HG03045 (cell line): ENCODE data around the gene RPF1.
"Not testable (repeated sequence)": the region's sequence is repeated elsewhere in the genome, so short reads cannot be mapped to it uniquely, and the experiment has no call there.

Source experiments
- ATAC-seq: cut with Tn5 transposase; IDR thresholded peaks from one replicate; pipeline ENCODE4 v1.9.1; 2021; ENCODE audit warnings: mild to moderate bottlenecking, moderate library complexity; ENCODE audit not compliant: unreplicated experiment

Gene RPF1, protein sequence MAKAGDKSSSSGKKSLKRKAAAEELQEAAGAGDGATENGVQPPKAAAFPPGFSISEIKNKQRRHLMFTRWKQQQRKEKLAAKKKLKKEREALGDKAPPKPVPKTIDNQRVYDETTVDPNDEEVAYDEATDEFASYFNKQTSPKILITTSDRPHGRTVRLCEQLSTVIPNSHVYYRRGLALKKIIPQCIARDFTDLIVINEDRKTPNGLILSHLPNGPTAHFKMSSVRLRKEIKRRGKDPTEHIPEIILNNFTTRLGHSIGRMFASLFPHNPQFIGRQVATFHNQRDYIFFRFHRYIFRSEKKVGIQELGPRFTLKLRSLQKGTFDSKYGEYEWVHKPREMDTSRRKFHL

GRCh38 chr1:84478876-84479868, at the start of gene RPF1:
Gene RPF1, plus strand, starts transcription at chr1:84479266. Its CDS starts 16 bp downstream, at chr1:84479282.
- ATAC-seq: peak; percentile 98

DNA sequence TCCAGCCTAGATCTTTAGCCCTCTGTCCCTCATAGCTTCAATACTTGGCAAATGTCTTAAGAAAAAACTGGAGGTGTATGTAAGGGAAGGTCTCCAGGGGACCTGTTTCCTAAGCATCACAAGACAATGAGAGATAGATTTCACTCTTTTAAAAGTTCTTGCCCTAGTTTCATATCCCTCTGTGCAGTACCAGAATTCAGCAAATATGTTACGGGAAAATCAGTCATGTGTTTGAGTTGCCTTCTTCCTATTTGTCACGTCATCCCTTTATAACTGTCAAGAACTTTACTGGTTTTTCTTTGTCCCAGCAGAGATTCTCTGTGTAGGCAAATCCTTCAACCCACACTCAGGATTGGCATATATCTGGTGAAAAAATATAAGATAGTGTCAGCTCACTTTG, 48.5 kb upstream of the RPF1 start:
- no peak for ATAC-seq

DNA sequence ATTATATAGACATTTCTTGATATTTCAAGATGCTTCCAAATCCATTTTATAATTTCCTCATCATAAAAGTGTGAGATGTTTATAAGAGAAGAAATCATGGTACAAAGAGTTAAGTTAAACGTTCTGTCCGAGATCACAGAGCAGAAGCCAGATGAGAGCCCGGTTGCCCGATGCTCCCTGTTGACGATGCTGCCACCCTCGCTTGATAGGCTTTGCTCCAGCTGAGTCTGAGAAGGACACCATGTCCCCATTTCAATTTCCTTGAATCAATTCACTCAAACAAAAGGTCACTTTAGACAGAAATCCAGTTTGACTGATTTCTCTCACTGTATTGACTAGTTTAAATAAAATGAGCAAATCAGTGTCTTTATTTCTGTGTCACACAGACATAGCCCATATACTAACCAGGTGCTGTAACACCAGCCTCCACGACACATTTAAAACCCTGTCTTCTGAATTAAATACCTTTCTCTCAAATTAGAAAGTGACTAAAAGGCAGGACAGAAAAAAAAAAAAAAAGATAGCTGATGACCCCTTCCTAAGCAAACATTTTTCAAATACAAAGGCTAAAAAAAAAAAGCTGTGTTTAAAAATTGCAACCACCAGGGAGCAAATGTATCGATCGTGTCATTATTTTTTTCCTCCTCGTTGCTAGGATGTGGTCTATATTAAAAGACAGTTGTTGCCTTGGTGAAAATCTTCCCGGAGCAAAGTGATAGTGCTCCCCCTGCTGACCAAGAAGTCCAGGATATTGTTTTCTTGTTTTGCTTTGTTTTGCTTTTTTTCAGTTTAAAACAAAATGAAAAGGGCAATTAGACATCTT, 45.6 kb upstream of the RPF1 start:
- ATAC-seq: no peak

DNA sequence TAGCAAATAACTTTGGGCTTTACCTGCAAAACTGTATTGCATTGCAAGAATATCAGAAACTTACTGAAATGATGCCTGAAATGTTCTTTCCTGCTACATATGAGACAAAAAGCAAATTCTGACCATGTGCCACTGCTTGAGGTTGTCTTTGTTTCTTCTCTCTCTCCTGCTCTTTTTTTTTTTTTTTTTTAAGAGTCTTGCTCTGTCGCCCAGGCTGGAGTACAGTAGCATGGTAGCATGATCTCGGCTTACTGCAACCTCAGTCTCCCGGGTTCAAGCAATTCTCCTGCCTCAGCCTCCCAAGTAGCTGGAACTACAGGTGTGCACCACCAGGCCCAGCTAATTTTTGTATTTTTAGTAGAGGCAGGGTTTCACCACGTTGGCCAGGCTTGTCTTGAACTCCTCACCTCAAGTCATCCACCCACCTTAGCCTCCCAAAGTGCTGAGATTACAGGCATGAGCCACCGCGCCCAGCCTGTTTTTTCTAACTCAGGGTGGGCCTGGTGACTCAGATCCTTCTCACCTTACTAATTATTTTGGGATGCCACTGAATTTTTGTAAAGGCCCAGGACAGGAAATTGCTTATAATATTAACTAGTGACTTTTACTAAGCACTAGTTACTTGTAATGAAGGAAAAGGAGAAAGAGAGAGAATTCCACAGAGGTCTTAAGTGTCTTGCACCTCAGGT, 44.8 kb upstream of the RPF1 start:
- ATAC-seq: no peak

GRCh38 chr1:84434801-84435549, 44.1 kb upstream of the RPF1 start:
- no peak for ATAC-seq

DNA sequence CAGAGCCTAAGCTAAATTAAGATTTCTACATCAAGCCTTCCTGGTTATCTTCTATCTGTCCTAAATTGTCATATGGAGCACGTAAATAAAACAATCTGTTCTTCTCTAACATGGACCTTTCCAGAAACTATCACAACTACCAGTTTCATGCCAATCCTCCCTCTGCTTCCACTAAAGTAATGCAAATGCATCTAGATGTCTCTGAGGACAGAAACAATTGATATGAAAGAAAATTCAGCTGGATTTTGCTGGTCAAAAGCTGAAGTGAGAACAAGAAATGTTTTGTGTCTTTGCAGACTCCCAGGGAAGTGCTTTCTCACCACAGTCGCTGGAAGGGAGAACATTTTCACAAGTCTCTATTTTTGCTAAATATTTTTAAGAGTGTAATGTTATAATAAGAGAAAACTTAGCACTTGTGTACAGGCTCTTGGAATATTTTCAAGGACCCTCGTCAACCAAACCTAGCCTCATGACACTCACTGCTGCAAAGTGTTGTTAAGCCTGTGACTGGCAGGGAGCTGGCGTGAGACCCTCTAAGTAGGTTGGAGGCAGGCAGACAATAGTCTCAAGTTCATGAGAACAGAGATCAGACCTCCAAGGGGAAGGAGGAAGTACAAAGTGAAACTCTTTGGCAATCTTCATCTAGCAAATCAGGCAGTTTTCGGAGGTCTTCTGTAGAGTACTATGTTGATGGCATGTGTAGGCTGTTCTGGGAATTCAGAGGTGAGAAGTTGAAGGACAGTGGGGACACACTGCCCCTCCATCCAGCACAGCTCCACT, 42.0 kb upstream of the RPF1 start:
- ATAC-seq: no peak

- peak; percentile 96 for ATAC-seq
These were observed 36.8 kb upstream of the RPF1 start for GRCh38 chr1:84442256-84442655.

DNA sequence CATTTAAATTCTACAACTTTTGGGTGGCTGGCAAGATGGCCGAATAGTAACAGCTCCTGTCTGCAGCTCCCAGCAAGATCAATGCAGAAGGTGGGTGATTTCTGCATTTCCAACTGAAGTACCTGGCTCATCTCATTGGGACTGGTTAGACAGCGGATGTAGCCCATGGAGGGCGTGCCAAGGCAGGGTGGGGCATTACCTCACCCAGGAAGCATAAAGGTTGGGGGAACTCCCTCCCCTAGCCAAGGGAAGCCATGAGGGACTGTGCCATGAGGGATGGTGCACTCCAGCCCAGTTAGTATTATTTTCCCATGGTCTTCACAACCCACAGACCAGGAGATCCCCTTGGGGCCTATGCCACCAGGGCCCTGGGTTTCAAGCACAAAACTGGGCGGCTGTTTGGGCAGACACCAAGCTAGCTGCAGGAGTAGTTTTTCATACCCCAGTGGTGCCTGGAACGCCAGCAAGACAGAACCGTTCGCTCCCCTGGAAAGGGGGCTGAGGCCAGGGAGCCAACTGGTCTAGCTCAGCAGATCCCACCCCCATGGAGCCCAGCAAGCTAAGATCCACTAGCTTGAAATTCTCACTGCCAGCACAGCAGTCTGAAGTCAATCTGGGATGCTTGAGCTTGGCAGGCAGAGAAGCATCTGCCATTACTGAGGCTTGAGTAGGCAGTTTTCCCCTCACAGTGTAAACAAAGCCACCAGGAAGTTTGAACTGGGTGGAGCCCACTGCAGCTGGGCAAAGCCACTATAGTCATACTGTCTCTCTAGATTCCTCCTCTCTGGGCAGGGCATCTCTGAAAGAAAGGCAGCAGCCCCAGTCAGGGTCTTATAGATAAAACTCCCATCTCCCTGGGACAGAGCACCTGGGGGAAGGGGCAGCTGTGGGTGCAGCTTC, 36.1 kb upstream of the RPF1 start:
- not testable (repeated sequence) for ATAC-seq

- not testable (repeated sequence) for ATAC-seq
These were observed 30.4 kb upstream of the RPF1 start for GRCh38 chr1:84448704-84449103.

- ATAC-seq: no peak
These were observed 28.2 kb upstream of the RPF1 start for GRCh38 chr1:84450910-84451309.

GRCh38 chr1:84452436-84452835, 26.6 kb upstream of the RPF1 start:
- no peak for ATAC-seq

- no peak for ATAC-seq
These were observed 16.9 kb upstream of the RPF1 start for GRCh38 chr1:84462118-84462517.

- no peak for ATAC-seq
These were observed 11.8 kb upstream of the RPF1 start for GRCh38 chr1:84467298-84467697.

DNA sequence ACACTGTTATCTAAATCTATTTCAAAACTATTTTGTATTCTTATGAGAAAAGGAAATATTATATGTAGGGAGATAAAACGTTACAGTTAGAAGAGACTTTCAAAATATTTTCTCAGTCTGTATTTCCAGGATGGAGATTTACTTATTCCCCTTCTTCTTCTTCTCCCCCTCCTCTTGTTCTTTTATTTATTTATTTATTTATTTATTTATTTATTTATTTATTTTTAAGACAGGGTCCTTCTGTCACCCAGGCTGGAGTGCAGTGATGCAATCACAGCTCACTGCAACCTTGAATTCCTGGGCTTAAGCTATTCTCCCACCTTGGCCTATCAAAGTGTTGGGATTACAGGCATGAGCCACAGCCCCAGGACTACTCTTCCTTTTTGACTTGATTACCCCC, 2.8 kb upstream of the RPF1 start:
- no peak for ATAC-seq

DNA sequence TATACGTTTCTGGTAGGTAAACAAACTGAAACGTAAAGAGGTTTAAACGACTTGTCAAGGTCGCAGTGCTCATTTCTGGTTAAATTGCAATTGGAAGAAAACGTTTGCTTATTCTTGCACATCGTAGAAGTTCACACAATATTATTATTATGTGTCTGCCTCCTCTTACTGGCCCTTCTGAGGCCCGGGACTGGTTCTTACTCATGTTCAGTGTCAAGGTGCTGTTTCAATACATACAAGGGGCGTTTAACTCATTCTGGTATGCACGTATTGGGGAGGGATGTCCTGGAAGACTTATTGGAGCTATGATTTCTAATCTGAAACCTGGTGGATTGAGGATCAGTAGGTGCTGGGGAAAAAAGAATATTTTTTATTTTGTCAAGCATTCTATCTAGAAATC, 932 bp downstream of the RPF1 start:
- peak; percentile 21 for ATAC-seq

DNA sequence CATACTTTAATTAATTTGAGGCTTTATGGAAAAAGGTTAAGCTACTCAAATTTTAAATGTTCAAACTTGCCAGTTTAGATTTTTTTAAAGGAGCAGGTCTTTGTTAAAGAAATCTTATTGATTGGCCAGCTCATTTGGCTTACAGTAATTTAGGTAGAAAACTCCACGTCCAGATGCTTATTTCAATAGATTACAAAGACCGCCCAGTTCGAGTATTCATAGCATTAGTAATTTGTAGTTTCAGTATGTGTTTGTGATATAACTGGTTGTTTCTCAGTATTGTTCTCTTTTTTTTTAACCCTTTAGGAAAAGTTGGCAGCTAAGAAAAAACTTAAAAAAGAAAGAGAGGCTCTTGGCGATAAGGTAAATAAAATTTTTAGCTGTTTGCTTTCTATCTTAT, 1.6 kb downstream of the RPF1 start:
- no peak for ATAC-seq

- no peak for ATAC-seq
These were observed 2.3 kb downstream of the RPF1 start for GRCh38 chr1:84481317-84481716.

GRCh38 chr1:84488107-84488506, 9.0 kb downstream of the RPF1 start:
- no peak for ATAC-seq
